RWPE2 (cell line): ENCODE measurements around the gene KMT2D.
A peak's percentile ranks its signal among the peaks of the same experiment; 100 is the strongest.

ENCODE experiments used
- ATAC-seq: fragments of 200-7000 bp; cut with Tn5 transposase; 3 replicates; pipeline ENCODE4 v1.9.1; 2021; ENCODE audit warnings: low read depth
- DNase-seq: peaks from one replicate; pipeline ENCODE4 v3.0.0-alpha.2; 2020; ENCODE audit warnings: low spot score
- H3K27ac ChIP-seq: fragments of 450-650 bp; 2 replicates; pipeline ENCODE4 v1.5.1; 2017; ENCODE audit warnings: mild to moderate bottlenecking; ENCODE audit not compliant: poor library complexity, severe bottlenecking
- H3K27me3 ChIP-seq: fragments of 250-450 bp; sonication (Bioruptor Pico); 2 replicates; pipeline ENCODE4 v1.5.1; 2021; ENCODE audit warnings: mild to moderate bottlenecking, moderate library complexity; ENCODE audit not compliant: insufficient read depth, poor library complexity, severe bottlenecking
- H3K36me3 ChIP-seq: fragments of 250-450 bp; sonication (Bioruptor Pico); 2 replicates; pipeline ENCODE4 v1.5.1; 2020; ENCODE audit warnings: low read depth, mild to moderate bottlenecking, moderate library complexity
- H3K4me1 ChIP-seq: fragments of 250-450 bp; sonication (Bioruptor Pico); 2 replicates; pipeline ENCODE4 v1.5.1; 2021; ENCODE audit warnings: mild to moderate bottlenecking, moderate library complexity; ENCODE audit not compliant: insufficient read depth, poor library complexity, severe bottlenecking
- H3K4me3 ChIP-seq: fragments of 250-450 bp; sonication (Bioruptor Pico); 2 replicates; pipeline ENCODE4 v1.5.1; 2021; ENCODE audit warnings: mild to moderate bottlenecking, moderate library complexity; ENCODE audit not compliant: severe bottlenecking
- H3K9me3 ChIP-seq: fragments of 250-450 bp; sonication (Bioruptor Pico); 2 replicates; pipeline ENCODE4 v1.5.1; 2021; ENCODE audit warnings: mild to moderate bottlenecking, moderate library complexity; ENCODE audit not compliant: severe bottlenecking
- TF ChIP-seq, protein P1 (sequence below): fragments of 450-650 bp; IDR thresholded peaks from one replicate; pipeline ENCODE4 v1.5.1; 2017; ENCODE audit warnings: mild to moderate bottlenecking, moderate library complexity; ENCODE audit not compliant: poor library complexity, severe bottlenecking

KMT2D gene

DNA sequence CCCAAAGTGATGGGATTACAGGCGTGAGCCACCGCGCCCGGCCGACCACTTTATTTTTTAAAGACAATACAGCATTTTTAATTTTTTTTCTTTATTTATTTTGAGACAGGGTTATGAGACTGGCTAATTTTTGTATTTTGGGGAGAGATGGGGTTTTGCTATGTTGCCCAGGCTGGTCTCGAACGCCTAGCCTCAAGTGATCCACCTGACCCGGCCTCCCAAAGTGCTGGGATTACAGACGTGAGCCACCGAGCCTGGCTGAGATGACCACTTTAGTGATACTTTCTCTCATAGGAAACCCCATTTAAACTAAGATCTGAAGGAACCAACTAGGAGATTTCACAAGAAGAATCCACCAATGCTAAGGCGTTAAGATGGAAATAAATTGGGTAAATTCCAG, 10.4 kb upstream of the KMT2D start:
- ATAC-seq (no peak), DNase-seq (no peak)
- Histone ChIP-seq H3K36me3 (no peaks in the 10 kb centered on the region), H3K27me3 (no peaks in the 10 kb centered on the region), H3K27ac (no peak overlapping the region), H3K9me3 (no peaks in the 10 kb centered on the region), H3K4me1 (peaks cover 4% of the 10 kb centered on the region), H3K4me3 (no peak overlapping the region)
- TF ChIP-seq, protein P1, sequence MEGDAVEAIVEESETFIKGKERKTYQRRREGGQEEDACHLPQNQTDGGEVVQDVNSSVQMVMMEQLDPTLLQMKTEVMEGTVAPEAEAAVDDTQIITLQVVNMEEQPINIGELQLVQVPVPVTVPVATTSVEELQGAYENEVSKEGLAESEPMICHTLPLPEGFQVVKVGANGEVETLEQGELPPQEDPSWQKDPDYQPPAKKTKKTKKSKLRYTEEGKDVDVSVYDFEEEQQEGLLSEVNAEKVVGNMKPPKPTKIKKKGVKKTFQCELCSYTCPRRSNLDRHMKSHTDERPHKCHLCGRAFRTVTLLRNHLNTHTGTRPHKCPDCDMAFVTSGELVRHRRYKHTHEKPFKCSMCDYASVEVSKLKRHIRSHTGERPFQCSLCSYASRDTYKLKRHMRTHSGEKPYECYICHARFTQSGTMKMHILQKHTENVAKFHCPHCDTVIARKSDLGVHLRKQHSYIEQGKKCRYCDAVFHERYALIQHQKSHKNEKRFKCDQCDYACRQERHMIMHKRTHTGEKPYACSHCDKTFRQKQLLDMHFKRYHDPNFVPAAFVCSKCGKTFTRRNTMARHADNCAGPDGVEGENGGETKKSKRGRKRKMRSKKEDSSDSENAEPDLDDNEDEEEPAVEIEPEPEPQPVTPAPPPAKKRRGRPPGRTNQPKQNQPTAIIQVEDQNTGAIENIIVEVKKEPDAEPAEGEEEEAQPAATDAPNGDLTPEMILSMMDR: no peak

GRCh38 chr12:49069507-49070346, 9.1 kb upstream of the KMT2D start, which contains the start of gene RHEBL1:
Gene RHEBL1 (minus strand): TSS chr12:49069979. CDS start chr12:49069785, 194 bp downstream.
- H3K4me3 ChIP-seq: peak within 1 kb of the TSS; percentile 64
- H3K27me3 ChIP-seq: no peaks in the 10 kb centered on the region
- H3K4me1 ChIP-seq: peaks cover 4% of the 10 kb centered on the region
- no peaks in the 10 kb centered on the region for H3K9me3 ChIP-seq
- peak; percentile 97 for DNase-seq
- no peaks in the 10 kb centered on the region for H3K36me3 ChIP-seq
- TF ChIP-seq, protein P1: peak; percentile 40
- ATAC-seq: peak; percentile 97
- peak within 1 kb of the TSS; percentile 36 for H3K27ac ChIP-seq

DNA sequence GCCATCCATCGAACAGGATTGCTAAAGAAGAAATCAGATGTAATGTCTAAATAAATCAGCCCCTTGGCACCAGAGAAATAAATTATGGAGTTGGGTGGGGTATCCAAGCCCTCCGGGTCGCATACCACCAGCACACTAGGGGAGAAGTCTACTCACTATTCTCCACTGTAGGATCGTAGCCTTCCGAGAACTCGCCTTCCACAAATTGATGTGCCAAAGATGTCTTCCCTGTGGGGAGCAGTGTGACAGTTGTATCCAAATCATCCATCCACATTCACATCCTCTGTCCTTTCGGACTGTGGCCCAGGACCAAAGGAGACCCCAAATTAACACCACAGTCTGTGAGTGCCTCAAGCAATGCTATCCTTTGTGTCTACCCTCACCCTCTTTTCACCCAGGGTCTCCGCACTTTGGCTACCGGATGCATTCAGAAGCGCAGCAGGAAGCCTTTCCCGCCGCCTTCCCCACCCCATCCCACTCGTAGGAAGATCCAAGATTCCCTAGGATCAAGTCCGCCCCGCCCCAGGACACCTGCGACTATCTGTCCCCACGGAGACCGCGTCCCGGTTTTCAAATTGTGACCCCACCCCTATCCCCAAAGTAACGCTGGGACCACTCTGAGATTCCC, 8.4 kb upstream of the KMT2D start:
- Histone ChIP-seq H3K4me3 (peak overlapping the region; percentile 64), H3K36me3 (no peaks in the 10 kb centered on the region), H3K4me1 (peaks cover 4% of the 10 kb centered on the region), H3K27me3 (no peaks in the 10 kb centered on the region), H3K9me3 (no peaks in the 10 kb centered on the region), H3K27ac (peak overlapping the region; percentile 36)
- DNase-seq (no peak), ATAC-seq (peak; percentile 21)
- TF ChIP-seq, protein P1: no peak

- H3K27me3 ChIP-seq: no peaks in the 10 kb centered on the region
- no peaks in the 10 kb centered on the region for H3K9me3 ChIP-seq
- H3K4me3 ChIP-seq: no peak overlapping the region
- no peak for ATAC-seq
- no peak for DNase-seq
- H3K4me1 ChIP-seq: peaks cover 6% of the 10 kb centered on the region
- H3K36me3 ChIP-seq: no peaks in the 10 kb centered on the region
- TF ChIP-seq, protein P1: no peak
- H3K27ac ChIP-seq: no peak overlapping the region
These were observed 5.5 kb upstream of the KMT2D start for GRCh38 chr12:49066120-49066519.
